Right cardiac atrium (tissue), 5 donors: ENCODE measurements around the gene WDFY3. TPM values are rescaled to one million over a fixed set of nuclear protein-coding genes. Genes with fewer than 3 reads are reported as not detected.
A peak's percentile ranks its signal among the peaks of the same experiment; 100 is the strongest.
"Not testable (repeated sequence)": the region's sequence is repeated elsewhere in the genome, so short reads cannot be mapped to it uniquely, and the experiment has no call there.

Source experiments
- ATAC-seq, 2 donors: fragments of 200-7000 bp; cut with Tn5 transposase; one replicate each; pipeline versions ENCODE4 v1.8.0 to v1.9.1; 2020; ENCODE audit warnings: moderate library complexity in 2 of 2, mild to moderate bottlenecking in 1 of 2
- DNase-seq, 3 donors: peaks; one replicate each; pipeline ENCODE4 v3.0.0-alpha.2; 2020
- H3K27ac ChIP-seq: one replicate; pipeline ENCODE4 v1.5.1; 2013; ENCODE audit warnings: mild to moderate bottlenecking, low read length, control low read depth, moderate library complexity
- H3K27me3 ChIP-seq: one replicate; pipeline ENCODE4 v1.6.1; 2013; ENCODE audit not compliant: control insufficient read depth, insufficient read depth
- H3K4me1 ChIP-seq: one replicate; pipeline ENCODE4 v1.6.1; 2013; ENCODE audit warnings: low read length; ENCODE audit not compliant: control insufficient read depth, insufficient read depth
- H3K4me3 ChIP-seq: one replicate; pipeline ENCODE4 v1.5.1; 2013; ENCODE audit warnings: low read length, control low read depth
- H3K9me3 ChIP-seq: one replicate; pipeline ENCODE4 v1.6.1; 2013; ENCODE audit warnings: low read length; ENCODE audit not compliant: control insufficient read depth
- WGBS: extraction: QIAGEN DNeasy Blood & Tissue Kit; methylation state at CpG from one replicate; pipeline ENCODE4 v1.1.7; 2013; 5-methylcytosine and 5-hydroxymethylcytosine counted together
- intact Hi-C, 4 donors: fragments of 100-400 bp; cut with DNase I; formaldehyde crosslinking; loops; one replicate each; pipeline versions ENCODE4 v1.11.0 to v1.14.0; 2022 to 2023
- polyA plus RNA-seq: library from polyadenylated mRNA; stranded (reverse); fragments of 200-250 nt; gene quantifications from one replicate; pipeline ENCODE4 v1.2.3, GENCODE V29; 2013
- total RNA-seq, 4 donors: library from RNA; stranded (reverse); fragmentation: NEBNext Ultra II Directional; extraction: Animal tissue kit (Norgen Biotek cat#: 25700); gene quantifications; one replicate each; pipeline ENCODE4 v1.2.1, GENCODE V29; 2021
- donor health status: healthy with polysubstance abuse.
- donor health status: DM: no; HTN: yes; CAD: no.
- donor health status: DM: no; HTN: no; CAD: no.
- donor health status: DM: no; HTN: yes; CAD: no; lungs with severe emphysema.
- donor health status: DM: yes; HTN: yes; CAD: no.

The WDFY3 gene
- total and polyA plus RNA-seq, 5 donors, result 6.7 to 50.2 (median 46.5) TPM

DNA sequence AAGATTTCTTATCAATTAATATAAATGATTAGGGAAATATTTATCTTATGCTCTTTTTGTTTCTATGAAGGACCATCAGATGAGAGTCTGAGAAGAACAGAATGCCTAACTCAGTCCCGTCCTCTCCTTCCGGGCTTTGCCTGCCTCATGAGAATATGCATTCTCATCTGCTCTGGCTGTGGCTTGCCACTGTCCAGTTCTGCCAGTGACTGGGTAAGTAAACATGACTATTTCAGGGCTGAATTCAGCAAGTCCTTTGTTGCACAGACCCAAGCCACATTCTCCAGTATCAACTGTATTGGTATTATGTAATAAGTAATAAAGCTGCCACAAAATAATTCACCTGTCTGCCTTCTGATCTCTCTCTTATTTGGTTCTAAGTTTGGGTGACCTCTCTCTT is 110.7 kb downstream of the WDFY3 start:
- DNase-seq, result peak in 1 of 3 donors; percentile 16
- ATAC-seq, result peak; percentile 45 to 71
- Histone ChIP-seq H3K27me3 (no peaks in the 10 kb centered on the region), H3K4me1 (peaks cover 6% of the 10 kb centered on the region), H3K9me3 (no peaks in the 10 kb centered on the region), H3K4me3 (no peak overlapping the region), H3K27ac (no peak overlapping the region)
- intact Hi-C loops, result no loop called here
- WGBS, result 41% methylated on average over 2 of the region's 2 CpGs

DNA sequence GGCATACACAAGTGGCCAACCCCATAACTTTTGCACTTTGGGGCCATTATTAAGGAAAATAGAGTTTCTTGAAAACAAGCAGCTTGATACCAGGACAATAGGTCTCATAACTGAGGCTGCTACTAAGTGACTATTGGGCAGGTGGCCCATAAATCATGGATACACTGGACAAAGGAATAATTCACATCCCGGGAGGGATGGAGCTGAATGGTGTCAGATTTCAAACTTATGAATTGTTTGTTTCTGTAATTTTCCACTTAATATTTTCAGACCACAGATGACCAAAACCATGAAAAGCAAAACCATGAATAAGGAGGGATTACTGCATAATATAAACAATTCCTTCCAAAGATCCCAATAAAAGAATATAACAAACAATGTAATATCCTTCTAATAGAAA is 114.4 kb downstream of the WDFY3 start:
- intact Hi-C loops, result no loop called here
- no peak overlapping the region for H3K4me3 ChIP-seq
- no peaks in the 10 kb centered on the region for H3K9me3 ChIP-seq
- no peaks in the 10 kb centered on the region for H3K27me3 ChIP-seq
- ATAC-seq, result no peak
- peaks cover 8% of the 10 kb centered on the region for H3K4me1 ChIP-seq
- DNase-seq, result no peak
- 50% methylated on average over 1 of the region's 1 CpG for WGBS
- H3K27ac ChIP-seq, result no peak overlapping the region

DNA sequence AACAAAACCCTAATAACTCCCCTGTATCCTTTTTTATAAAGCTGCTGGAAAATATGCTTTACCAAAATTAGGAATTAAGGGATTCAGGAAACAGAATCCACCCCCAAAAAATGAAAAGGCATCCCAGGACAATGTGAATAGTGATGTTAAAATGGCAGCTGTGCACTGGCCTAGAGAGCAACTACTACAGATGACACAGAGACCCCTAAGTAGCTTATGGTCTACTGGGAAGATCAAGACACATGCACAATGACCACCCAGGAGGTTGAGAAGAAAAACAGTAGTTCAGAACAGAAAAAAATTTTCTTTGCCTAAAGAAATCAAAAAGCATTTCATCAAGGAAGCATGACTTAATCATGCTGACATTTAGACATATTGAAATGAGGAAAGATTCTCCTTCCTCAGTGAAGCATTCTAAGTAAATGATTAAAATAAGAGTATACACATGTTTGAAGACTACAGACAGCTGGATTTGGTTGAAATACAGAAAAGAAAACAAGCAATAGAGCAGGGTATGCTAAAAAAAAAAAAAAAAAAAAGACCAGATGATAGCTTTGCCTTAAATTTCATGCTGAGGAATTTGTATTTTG is 117.3 kb downstream of the WDFY3 start:
- Histone ChIP-seq H3K9me3 (no peaks in the 10 kb centered on the region), H3K4me1 (peaks cover 4% of the 10 kb centered on the region), H3K27ac (no peak overlapping the region), H3K4me3 (no peak overlapping the region), H3K27me3 (no peaks in the 10 kb centered on the region)
- DNase-seq, result no peak
- ATAC-seq, result no peak
- intact Hi-C loops, result no loop called here

DNA sequence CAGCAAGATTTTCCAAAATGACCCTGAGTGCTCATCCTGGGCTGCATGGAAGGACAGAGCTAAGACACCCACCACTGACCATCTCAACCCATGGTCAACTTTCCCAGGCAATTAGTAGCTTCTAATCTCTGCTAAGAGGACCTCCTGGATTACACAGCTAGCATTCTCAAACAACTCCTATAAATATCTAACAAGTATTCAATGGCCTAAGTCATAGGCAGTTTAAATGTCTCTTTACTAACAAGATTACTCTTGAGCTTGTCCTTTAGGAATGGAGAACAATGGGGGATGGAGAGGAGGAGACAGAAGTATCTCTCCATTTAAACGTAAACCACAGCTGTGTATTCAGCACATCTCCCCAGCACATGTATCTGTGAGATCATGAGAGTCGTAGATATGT is 118.1 kb downstream of the WDFY3 start:
- 95% methylated on average over 2 of the region's 2 CpGs for WGBS
- peaks cover 4% of the 10 kb centered on the region for H3K4me1 ChIP-seq
- no peaks in the 10 kb centered on the region for H3K27me3 ChIP-seq
- intact Hi-C loops, result no loop called here
- DNase-seq (no peak), ATAC-seq (no peak)
- H3K9me3 ChIP-seq, result no peaks in the 10 kb centered on the region
- H3K27ac ChIP-seq, result no peak overlapping the region
- H3K4me3 ChIP-seq, result no peak overlapping the region

DNA sequence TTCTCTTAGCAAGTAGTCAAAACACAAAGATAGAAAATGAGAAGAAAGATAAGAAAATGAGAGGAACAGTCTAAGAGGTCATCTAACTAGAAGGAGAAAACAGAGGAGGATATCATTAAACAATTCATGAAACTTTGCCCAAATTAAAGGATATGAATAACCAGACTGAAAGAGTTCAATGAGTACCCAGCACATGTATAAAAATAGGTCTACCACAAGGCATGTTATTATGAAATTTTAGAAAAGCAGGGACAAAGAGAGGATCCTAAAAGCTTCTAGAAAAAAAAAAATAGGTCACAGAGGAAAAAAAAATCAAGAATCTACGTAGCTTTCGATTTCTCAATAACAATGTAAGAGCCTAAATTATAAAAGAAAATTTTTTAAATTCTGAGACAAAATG is 118.5 kb downstream of the WDFY3 start:
- DNase-seq (no peak), ATAC-seq (peak in 1 of 2 donors; percentile 31)
- Histone ChIP-seq H3K9me3 (no peaks in the 10 kb centered on the region), H3K4me1 (peaks cover 4% of the 10 kb centered on the region), H3K27me3 (no peaks in the 10 kb centered on the region), H3K27ac (no peak overlapping the region), H3K4me3 (no peak overlapping the region)
- intact Hi-C loops, result no loop called here
- 81% methylated on average over 2 of the region's 2 CpGs for WGBS

DNA sequence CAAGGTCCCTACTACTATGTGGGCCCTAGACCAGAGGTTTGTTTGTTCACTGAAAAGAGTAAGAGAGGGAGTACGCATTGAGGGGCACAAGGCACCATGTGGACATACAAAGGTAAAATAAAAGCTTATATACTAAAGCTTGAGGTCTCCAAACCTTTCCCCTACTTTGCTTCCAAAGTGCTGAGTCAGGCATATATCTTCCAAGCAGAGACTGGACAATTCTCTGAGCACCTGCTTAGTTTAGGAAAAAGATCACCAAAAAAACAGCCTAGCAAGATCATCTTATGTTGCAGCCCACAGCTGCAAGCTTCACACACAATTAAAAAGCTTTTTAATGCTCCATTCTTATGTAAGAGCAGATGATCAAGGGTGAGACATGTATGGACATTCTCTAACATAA is 119.5 kb downstream of the WDFY3 start:
- DNase-seq, result no peak
- H3K4me1 ChIP-seq, result peaks cover 3% of the 10 kb centered on the region
- no peaks in the 10 kb centered on the region for H3K9me3 ChIP-seq
- H3K27me3 ChIP-seq, result no peaks in the 10 kb centered on the region
- intact Hi-C loops, result no loop called here
- WGBS, result 93% methylated on average over 1 of the region's 1 CpG
- H3K27ac ChIP-seq, result no peak overlapping the region
- ATAC-seq, result no peak
- H3K4me3 ChIP-seq, result no peak overlapping the region

DNA sequence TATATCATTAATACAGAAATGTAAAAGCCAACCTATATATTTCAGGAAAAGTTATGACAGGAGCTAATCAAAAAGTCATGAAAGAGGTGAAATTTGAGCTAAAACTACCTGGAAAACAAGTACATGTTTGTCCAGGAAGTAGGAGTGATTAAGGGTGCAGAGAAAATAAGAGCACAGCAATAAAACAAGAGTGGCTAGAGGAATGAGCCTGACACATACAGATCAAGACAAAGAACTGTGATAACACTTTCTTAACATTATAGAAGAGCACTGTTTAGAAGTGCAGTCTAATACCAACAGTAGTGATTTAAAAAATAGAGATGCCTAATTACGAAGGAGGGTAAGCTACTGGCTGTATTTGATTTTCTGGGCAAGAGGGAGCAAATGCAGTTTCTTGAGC is 125.1 kb downstream of the WDFY3 start:
- 94% methylated on average over 1 of the region's 1 CpG for WGBS
- intact Hi-C loops, result no loop called here

DNA sequence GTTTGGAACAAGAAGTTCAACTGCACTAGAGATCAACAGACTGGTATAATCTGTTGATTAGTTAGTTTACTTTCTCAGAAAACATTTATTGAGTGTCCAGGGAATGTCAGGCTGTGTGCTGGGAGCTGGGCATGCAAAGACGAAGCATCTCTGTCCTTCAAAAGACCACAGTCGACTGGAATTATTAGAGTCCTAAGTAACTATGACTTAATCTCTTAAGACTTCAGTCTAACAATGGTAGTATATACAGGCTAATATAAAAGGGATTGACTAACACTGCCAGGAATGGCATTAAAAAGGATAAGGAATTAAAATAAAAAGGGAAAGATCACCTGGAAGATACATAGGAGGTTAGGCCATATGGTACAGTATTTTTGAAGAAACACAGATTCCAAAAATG is 128.7 kb downstream of the WDFY3 start:
- no peaks in the 10 kb centered on the region for H3K9me3 ChIP-seq
- no peaks in the 10 kb centered on the region for H3K4me1 ChIP-seq
- H3K27ac ChIP-seq, result no peak overlapping the region
- no peak overlapping the region for H3K4me3 ChIP-seq
- intact Hi-C loops, result no loop called here
- 71% methylated on average over 2 of the region's 2 CpGs for WGBS
- no peaks in the 10 kb centered on the region for H3K27me3 ChIP-seq
- DNase-seq (no peak), ATAC-seq (no peak)

More for the DNA sequence above, 125.1 kb downstream of the WDFY3 start:
- DNase-seq, result no peak
- ATAC-seq, result no peak
- Histone ChIP-seq H3K27ac (no peak overlapping the region), H3K4me3 (no peak overlapping the region), H3K9me3 (no peaks in the 10 kb centered on the region), H3K27me3 (no peaks in the 10 kb centered on the region), H3K4me1 (no peaks in the 10 kb centered on the region)

DNA sequence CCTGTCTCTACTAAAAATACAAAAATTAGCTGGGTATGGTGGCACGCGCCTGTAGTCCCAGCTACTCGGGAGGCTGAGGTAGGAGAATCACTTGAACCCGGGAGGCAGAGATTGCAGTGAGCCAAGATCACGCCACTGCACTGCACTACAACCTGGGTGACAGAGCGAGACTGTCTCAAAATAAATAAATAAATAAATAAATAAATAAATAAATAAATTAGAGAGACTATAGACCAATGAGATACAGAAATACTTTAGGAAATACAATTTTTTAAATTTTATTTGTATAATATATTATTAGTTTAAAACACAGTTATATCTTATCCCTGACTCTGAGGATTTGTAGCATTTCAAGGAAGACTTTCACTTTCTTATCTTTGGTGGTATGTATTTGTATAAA is 136.9 kb downstream of the WDFY3 start:
- H3K4me1 ChIP-seq, H3K27me3 ChIP-seq, H3K4me3 ChIP-seq, DNase-seq, H3K9me3 ChIP-seq, H3K27ac ChIP-seq, ATAC-seq, intact Hi-C loops: not testable (repeated sequence)
- WGBS, result 97% methylated on average over 6 of the region's 6 CpGs

DNA sequence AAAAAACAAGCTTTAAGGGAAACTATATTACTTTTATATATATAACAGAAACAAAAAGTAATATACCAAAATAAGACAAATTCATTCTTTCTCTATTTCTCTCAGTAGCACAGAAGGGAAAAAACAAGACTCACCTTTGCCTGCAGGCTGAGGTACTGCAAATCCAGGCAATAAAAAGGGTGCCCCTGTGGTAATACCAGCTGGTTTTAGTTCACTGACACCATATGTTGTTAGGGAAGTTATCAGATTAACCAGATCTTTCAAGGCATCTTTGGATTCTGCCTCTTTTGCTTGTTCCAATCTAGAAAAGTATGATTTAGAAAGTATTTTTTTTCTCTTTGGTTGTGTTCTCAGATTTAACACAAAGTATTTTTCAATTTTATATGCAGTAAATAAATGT is 139.8 kb downstream of the WDFY3 start:
- Histone ChIP-seq H3K27me3 (no peaks in the 10 kb centered on the region), H3K9me3 (no peaks in the 10 kb centered on the region), H3K4me3 (no peak overlapping the region), H3K4me1 (no peaks in the 10 kb centered on the region), H3K27ac (no peak overlapping the region)
- ATAC-seq (no peak), DNase-seq (no peak)
- intact Hi-C loops, result no loop called here

DNA sequence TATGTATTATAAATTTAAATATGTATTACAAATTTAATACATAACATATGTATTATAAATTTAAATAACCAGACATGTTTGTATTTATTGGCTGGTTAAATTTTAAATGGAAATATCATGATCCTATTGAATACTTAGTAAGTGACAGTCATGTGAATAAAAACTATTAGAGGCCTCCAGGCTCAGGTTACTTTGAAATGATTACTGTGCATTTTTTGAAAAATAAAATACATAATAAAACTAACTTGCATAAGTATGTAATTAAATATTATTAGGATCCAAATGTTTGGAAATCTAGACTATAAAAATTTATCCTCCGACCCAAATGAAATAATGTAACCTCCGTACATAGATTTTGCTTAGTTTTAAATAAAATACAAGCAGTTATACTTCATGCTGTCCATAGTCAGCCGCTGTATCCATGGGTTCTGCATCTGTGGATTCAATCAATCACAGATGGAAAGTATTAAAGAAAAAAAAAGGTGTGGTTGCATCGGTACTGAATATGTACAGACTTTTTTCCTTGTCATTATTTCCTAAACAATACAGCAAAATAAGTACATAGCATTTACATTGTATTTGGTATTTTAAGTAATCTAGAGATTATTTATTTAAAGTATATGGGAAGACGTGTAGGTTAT is 140.7 kb downstream of the WDFY3 start:
- no peaks in the 10 kb centered on the region for H3K27me3 ChIP-seq
- ATAC-seq (no peak), DNase-seq (no peak)
- H3K27ac ChIP-seq, result no peak overlapping the region
- intact Hi-C loops, result no loop called here
- no peak overlapping the region for H3K4me3 ChIP-seq
- 95% methylated on average over 5 of the region's 5 CpGs for WGBS
- H3K4me1 ChIP-seq, result no peaks in the 10 kb centered on the region
- no peaks in the 10 kb centered on the region for H3K9me3 ChIP-seq

DNA sequence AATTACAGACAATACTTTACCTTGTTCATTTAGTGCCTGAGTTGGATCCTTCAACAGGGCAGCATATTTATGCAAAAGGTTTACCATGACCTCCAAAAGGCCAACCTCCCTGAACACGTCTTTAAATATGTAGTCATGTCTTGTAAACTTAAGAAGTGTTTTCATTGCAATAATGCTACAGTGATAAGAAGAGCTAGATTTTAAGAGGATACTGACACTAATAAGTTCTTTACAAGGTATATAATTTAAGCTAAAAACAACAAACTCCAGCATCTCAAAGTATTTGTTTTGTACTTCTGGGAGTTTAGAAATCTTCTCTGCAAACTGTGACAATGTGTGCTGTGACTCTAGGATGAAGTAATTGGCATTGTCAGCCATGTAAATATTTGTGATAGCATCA is 145.4 kb downstream of the WDFY3 start:
- ATAC-seq, result no peak
- WGBS, result 88% methylated on average over 1 of the region's 1 CpG
- intact Hi-C loops, result no loop called here

More for the DNA sequence above, 145.4 kb downstream of the WDFY3 start:
- Histone ChIP-seq H3K4me3 (no peak overlapping the region), H3K4me1 (no peaks in the 10 kb centered on the region), H3K27me3 (no peaks in the 10 kb centered on the region), H3K9me3 (no peaks in the 10 kb centered on the region), H3K27ac (no peak overlapping the region)
- DNase-seq, result no peak
